ENCODE measurements around the gene CNNM1. TPM values are rescaled to one million over a fixed set of nuclear protein-coding genes. Genes with fewer than 3 reads are reported as not detected.

Gene CNNM1
- total RNA-seq, 4 donors from 2014 or later: not detected

DNA sequence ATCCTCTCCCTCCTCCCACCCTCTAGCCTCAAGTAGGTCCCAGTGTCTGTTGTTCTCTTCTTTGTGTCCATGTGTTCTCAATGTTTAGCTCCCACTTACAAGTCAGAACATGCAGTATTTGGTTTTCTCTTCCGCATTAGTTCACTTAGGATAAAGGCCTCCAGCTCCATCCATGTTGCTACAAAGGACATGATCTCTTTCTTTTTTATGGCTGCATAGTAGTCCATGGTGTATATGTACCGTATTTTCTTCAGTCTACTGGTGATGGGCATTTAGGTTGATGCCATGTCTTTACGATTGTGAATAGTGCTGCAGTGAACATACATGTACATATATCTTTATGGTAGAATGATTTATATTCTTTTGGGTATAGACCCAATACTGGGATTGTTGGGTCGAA, 102.9 kb downstream of the CNNM1 start:
- TF ChIP-seq, protein P1, sequence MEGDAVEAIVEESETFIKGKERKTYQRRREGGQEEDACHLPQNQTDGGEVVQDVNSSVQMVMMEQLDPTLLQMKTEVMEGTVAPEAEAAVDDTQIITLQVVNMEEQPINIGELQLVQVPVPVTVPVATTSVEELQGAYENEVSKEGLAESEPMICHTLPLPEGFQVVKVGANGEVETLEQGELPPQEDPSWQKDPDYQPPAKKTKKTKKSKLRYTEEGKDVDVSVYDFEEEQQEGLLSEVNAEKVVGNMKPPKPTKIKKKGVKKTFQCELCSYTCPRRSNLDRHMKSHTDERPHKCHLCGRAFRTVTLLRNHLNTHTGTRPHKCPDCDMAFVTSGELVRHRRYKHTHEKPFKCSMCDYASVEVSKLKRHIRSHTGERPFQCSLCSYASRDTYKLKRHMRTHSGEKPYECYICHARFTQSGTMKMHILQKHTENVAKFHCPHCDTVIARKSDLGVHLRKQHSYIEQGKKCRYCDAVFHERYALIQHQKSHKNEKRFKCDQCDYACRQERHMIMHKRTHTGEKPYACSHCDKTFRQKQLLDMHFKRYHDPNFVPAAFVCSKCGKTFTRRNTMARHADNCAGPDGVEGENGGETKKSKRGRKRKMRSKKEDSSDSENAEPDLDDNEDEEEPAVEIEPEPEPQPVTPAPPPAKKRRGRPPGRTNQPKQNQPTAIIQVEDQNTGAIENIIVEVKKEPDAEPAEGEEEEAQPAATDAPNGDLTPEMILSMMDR (IDR thresholded peaks at IDR 0.05 in 4 of 5, conservative IDR thresholded peaks at IDR 0.05 in 1 of 5): no peak
- no peak for TF ChIP-seq POLR2A (IDR thresholded peaks at IDR 0.05)
- ATAC-seq (no peak), DNase-seq (no peak)
- Histone ChIP-seq H3K4me1 (peaks cover 76% of the 10 kb centered on the region in 2 donors), H3K27ac (peak overlapping the region; percentile 96 to 99 (median 98)), H3K27me3 (no peaks in the 10 kb centered on the region), H3K36me3 (no peaks in the 10 kb centered on the region), H3K4me3 (peak overlapping the region in 3 of 4 donors; percentile 81 to 94 (median 94)), H3K9me3 (no peaks in the 10 kb centered on the region)
- in situ Hi-C loops (cut with MboI; ENCODE audit: low sequenced_read_pairs in 4 of 4): loop anchor here in 3 of 4 donors (5.0 to 25.0 kb wide), 4 partner anchors 183 to 303 kb away; partner anchors contain the start of genes COX15 (in 1 of the 3) and CUTC (in 1 of the 3)
- intact Hi-C loops (cut with DNase I; ENCODE audit: low total_unique reads): loop anchor here (5.0 to 10.0 kb wide), 5 partner anchors 280 to 1935 kb away; partner anchors contain the start of genes HIF1AN, MMS19 and UBTD1

DNA sequence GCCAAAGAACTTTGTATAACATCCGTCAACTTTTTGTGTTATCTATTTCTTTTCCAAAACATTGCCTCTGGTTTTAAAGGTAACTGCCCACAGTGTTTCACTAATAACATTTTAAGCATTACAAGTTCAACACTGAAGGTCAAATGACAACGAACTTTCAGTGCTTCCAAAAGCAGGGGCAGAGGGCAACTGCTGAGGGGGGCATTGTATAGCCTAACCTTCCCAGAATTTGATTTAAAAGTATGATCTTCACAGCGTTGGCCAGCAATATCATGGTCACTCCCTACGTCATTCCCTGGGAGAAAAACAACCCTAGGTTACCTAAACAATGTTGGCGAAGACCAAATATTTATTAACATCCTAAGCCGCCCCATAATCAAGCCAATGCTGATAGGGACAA, 103.7 kb downstream of the CNNM1 start:
- Histone ChIP-seq H3K27me3 (no peaks in the 10 kb centered on the region), H3K36me3 (peaks cover 0 to 4% of the 10 kb centered on the region in 2 donors), H3K4me1 (peaks cover 72 to 76% of the 10 kb centered on the region in 2 donors), H3K27ac (peak overlapping the region; percentile 96 to 99 (median 98)), H3K9me3 (no peaks in the 10 kb centered on the region), H3K4me3 (no peak overlapping the region)
- ATAC-seq: no peak
- DNase-seq: no peak
- intact Hi-C loops (cut with DNase I; ENCODE audit: low total_unique reads) (loop anchor here (1.0 to 10.0 kb wide), 6 partner anchors 41 to 1936 kb away; partner anchors contain the start of genes HIF1AN, MMS19 and UBTD1), in situ Hi-C loops (cut with MboI; ENCODE audit: low sequenced_read_pairs in 4 of 4) (loop anchor here in 3 of 4 donors (5.0 to 25.0 kb wide), 4 partner anchors 182 to 302 kb away; partner anchors contain the start of genes COX15 (in 1 of the 3) and CUTC (in 1 of the 3))
- no peak for TF ChIP-seq POLR2A (IDR thresholded peaks at IDR 0.05)
- TF ChIP-seq, protein P1 (IDR thresholded peaks at IDR 0.05 in 4 of 5, conservative IDR thresholded peaks at IDR 0.05 in 1 of 5): no peak

DNA sequence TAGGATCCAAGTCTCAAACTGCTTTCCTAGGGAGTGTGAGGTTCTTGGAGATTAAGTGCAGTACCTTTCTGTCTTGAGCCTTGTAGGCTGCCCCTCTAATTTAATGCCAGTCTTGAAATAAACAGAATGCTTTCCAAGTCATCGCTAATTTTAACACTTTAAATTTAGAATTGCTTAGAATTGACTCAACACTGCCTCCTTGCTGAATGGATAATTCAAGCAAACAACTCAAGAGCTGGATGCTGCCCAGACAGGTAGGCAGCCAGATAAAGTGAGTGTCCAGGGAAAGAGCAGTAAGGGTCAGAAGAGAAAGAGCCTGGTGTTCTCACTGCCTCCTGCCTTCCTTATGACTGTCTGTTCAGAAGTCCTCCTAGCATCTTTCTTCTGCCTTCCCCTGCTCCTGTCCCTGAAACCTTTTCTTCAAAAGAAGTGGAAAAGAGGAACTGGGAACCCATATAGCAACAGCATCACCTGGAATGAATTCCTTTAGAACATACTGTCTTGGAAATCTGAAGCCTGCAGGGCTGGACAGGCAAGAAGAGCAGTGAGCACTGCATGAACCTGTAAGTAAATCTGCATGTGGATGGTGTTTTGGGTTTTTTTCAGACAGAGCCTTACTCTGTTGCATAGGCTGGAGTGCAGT, 104.3 kb downstream of the CNNM1 start:
- Histone ChIP-seq H3K4me3 (no peak overlapping the region), H3K27me3 (no peaks in the 10 kb centered on the region), H3K36me3 (peaks cover 0 to 4% of the 10 kb centered on the region in 2 donors), H3K4me1 (peaks cover 67 to 72% of the 10 kb centered on the region in 2 donors), H3K9me3 (no peaks in the 10 kb centered on the region), H3K27ac (peak overlapping the region; percentile 96 to 99 (median 98))
- ATAC-seq: no peak
- in situ Hi-C loops (cut with MboI; ENCODE audit: low sequenced_read_pairs in 4 of 4) (loop anchor here in 3 of 4 donors (5.0 to 25.0 kb wide), 4 partner anchors 181 to 301 kb away; partner anchors contain the start of genes COX15 (in 1 of the 3) and CUTC (in 1 of the 3)), intact Hi-C loops (cut with DNase I; ENCODE audit: low total_unique reads) (loop anchor here (1.0 to 10.0 kb wide), 6 partner anchors 41 to 1936 kb away; partner anchors contain the start of genes HIF1AN, MMS19 and UBTD1)
- TF ChIP-seq POLR2A (IDR thresholded peaks at IDR 0.05): no peak
- TF ChIP-seq, protein P1 (IDR thresholded peaks at IDR 0.05 in 4 of 5, conservative IDR thresholded peaks at IDR 0.05 in 1 of 5): peak; percentile 11 to 49 (median 27)
- no peak for DNase-seq

DNA sequence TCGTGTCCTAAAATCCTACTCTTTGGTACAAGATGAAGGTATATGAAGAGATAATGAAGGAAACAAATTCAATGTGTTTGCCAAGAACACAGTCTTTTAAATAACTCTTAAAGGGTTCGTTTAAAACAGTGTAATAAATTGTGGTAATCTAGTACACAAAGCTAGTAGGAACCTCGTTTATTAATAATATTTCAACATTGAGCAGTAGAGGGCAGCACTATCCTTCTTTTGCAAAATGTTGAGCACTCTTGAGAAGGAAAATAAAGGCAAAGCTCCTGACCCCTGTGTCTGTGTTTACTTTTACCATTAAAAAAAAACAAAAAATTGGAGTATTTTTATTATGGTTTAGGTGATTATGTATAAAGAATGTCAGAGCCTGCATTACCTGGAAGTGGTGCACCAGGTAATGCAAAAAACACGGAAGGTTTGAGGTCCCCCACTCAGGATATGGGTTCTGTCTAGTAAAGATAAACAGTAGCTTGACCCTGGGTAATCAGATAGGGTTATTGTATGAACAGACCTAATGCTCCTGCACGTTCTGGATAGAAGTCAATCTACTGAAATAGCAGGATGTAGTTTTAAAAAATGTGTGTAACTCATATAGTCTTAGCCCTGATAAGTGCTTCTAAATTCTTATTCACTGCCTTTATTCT, 107.0 kb downstream of the CNNM1 start:
- Histone ChIP-seq H3K27me3 (no peaks in the 10 kb centered on the region), H3K27ac (peak overlapping the region in 3 of 4 donors; percentile 26 to 97 (median 96)), H3K4me3 (no peak overlapping the region), H3K4me1 (peaks cover 54 to 58% of the 10 kb centered on the region in 2 donors), H3K9me3 (no peaks in the 10 kb centered on the region), H3K36me3 (peaks cover 0 to 4% of the 10 kb centered on the region in 2 donors)
- TF ChIP-seq POLR2A (IDR thresholded peaks at IDR 0.05): no peak
- TF ChIP-seq, protein P1 (IDR thresholded peaks at IDR 0.05 in 4 of 5, conservative IDR thresholded peaks at IDR 0.05 in 1 of 5): peak in 4 of 5 experiments; percentile 47 to 57 (median 50)
- DNase-seq: no peak
- ATAC-seq: peak; percentile 45 to 48
- in situ Hi-C loops (cut with MboI; ENCODE audit: low sequenced_read_pairs in 4 of 4) (loop anchor here in 3 of 4 donors (5.0 to 25.0 kb wide), 4 partner anchors 44 to 299 kb away; partner anchors contain the start of genes COX15 (in 1 of the 3) and CUTC (in 1 of the 3)), intact Hi-C loops (cut with DNase I; ENCODE audit: low total_unique reads) (loop anchor here (2.0 to 10.0 kb wide), 3 partner anchors 177 to 1121 kb away; no protein-coding TSS in a partner anchor)

Data from gastrocnemius medialis (tissue), 4 donors.